Esophagus muscularis mucosa (tissue), 4 donors: ENCODE data around the gene OR3A3. TPM values are rescaled to one million over a fixed set of nuclear protein-coding genes. Genes with fewer than 3 reads are reported as not detected.
"Not testable (repeated sequence)": the region's sequence is repeated elsewhere in the genome, so short reads cannot be mapped to it uniquely, and the experiment has no call there.

Source experiments
- DNase-seq: peaks from one replicate; pipeline ENCODE4 v3.0.0-alpha.2; 2017; ENCODE audit errors: extremely low spot score
- H3K27ac ChIP-seq, 4 donors: fragments of 200-600 bp; sonication (generic); replicated peaks in 1 of 4; 1 replicate in 3 of 4; 2 replicates in 1 of 4; pipeline ENCODE4 v1.5.1; 2016 to 2019; ENCODE audit warnings: mild to moderate bottlenecking in 1 of 4
- H3K27me3 ChIP-seq, 4 donors: fragments of 200-600 bp; sonication (generic); one replicate each; pipeline versions ENCODE4 v1.5.1 to v1.6.0; 2016 to 2019
- H3K36me3 ChIP-seq, 4 donors: fragments of 200-600 bp; sonication (generic); one replicate each; pipeline ENCODE4 v1.5.1; 2016 to 2019
- H3K4me1 ChIP-seq, 4 donors: fragments of 200-600 bp; sonication (generic); one replicate each; pipeline ENCODE4 v1.5.1; 2016 to 2019
- H3K4me3 ChIP-seq, 4 donors: fragments of 200-600 bp; sonication (generic); 1 replicate in 2 of 4; 2 replicates in 2 of 4; pipeline ENCODE4 v1.5.1; 2016 to 2019; ENCODE audit warnings: mild to moderate bottlenecking in 4 of 4, moderate library complexity in 1 of 4
- H3K9me3 ChIP-seq, 4 donors: fragments of 200-600 bp; sonication (generic); 1 replicate in 3 of 4; 2 replicates in 1 of 4; pipeline ENCODE4 v1.5.1; 2016 to 2019
- EP300 ChIP-seq: sonication (generic); formaldehyde crosslinking; IDR thresholded peaks from one replicate; pipeline ENCODE4 v1.6.1; 2017; ENCODE audit warnings: antibody characterized with exemption
- POLR2A ChIP-seq: fragments of 450-650 bp; IDR thresholded peaks from one replicate; pipeline ENCODE4 v1.6.1; 2017; ENCODE audit warnings: antibody characterized with exemption, moderate library complexity, mild to moderate bottlenecking, low read depth
- POLR2AphosphoS5 ChIP-seq, 2 donors: sonication (generic); formaldehyde crosslinking; IDR thresholded peaks; one replicate each; pipeline ENCODE4 v1.6.1; 2017; ENCODE audit warnings: antibody characterized with exemption in 2 of 2
- WGBS: methylation state at CpG from one replicate; pipeline ENCODE4 v1.1.5; 2018; 5-methylcytosine and 5-hydroxymethylcytosine counted together
- intact Hi-C: fragments of 100-400 bp; cut with DNase I; formaldehyde crosslinking; loops from one replicate; pipeline ENCODE4 v1.15.1; 2023
- total RNA-seq, 4 donors: library from RNA; depleted of rRNA; stranded (reverse); fragments of >200 nt; gene quantifications; one replicate each; pipeline versions ENCODE4 v1.1.0 to v1.2.1, GENCODE V29; 2016
- TF ChIP-seq, protein P1 (sequence below), 3 experiments: fragments of 200-600 bp in 2 of 3; fragments of 450-650 bp in 1 of 3; sonication (generic) in 2 of 3; IDR thresholded peaks; one replicate each; pipeline ENCODE4 v1.5.1; 2017 to 2019; ENCODE audit warnings: antibody characterized with exemption in 3 of 3, mild to moderate bottlenecking in 2 of 3, moderate library complexity in 1 of 3

The OR3A3 gene
- total RNA-seq, 4 donors from 2014 or later = not detected

DNA sequence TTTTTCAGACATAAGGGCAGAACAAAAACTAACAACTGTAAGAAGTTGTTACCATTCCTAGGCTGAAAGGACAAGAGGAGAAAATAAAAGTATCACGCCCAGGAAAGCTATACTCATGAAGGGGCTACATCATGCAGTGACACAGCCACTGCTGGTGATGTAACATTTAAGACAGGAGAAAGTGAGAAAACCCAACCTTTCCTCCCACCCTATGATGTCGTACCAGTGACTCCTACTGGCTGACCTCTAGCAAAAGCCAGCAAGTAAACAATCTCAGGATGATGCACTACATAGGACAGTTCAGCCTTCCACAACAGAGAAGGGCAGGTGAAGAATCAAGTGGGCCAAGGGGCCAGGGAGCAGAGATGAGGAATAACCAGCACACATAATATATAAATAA is 36.5 kb downstream of the OR3A3 start:
- H3K36me3 ChIP-seq = no peaks in the 10 kb centered on the region
- no peak for DNase-seq
- H3K4me1 ChIP-seq = no peaks in the 10 kb centered on the region
- H3K4me3 ChIP-seq = no peak overlapping the region
- H3K27me3 ChIP-seq = peaks cover 0 to 4% (median 0%) of the 10 kb centered on the region in 4 donors
- H3K9me3 ChIP-seq = no peaks in the 10 kb centered on the region
- 31% methylated on average over 2 of the region's 2 CpGs for WGBS
- intact Hi-C loops = no loop called here
- TF ChIP-seq EP300 = no peak
- TF ChIP-seq POLR2AphosphoS5 (IDR thresholded peaks at IDR 0.05) = no peak
- no peak for TF ChIP-seq POLR2A
- TF ChIP-seq, protein P1, sequence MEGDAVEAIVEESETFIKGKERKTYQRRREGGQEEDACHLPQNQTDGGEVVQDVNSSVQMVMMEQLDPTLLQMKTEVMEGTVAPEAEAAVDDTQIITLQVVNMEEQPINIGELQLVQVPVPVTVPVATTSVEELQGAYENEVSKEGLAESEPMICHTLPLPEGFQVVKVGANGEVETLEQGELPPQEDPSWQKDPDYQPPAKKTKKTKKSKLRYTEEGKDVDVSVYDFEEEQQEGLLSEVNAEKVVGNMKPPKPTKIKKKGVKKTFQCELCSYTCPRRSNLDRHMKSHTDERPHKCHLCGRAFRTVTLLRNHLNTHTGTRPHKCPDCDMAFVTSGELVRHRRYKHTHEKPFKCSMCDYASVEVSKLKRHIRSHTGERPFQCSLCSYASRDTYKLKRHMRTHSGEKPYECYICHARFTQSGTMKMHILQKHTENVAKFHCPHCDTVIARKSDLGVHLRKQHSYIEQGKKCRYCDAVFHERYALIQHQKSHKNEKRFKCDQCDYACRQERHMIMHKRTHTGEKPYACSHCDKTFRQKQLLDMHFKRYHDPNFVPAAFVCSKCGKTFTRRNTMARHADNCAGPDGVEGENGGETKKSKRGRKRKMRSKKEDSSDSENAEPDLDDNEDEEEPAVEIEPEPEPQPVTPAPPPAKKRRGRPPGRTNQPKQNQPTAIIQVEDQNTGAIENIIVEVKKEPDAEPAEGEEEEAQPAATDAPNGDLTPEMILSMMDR (IDR thresholded peaks at IDR 0.05) = no peak
- H3K27ac ChIP-seq = no peak overlapping the region

DNA sequence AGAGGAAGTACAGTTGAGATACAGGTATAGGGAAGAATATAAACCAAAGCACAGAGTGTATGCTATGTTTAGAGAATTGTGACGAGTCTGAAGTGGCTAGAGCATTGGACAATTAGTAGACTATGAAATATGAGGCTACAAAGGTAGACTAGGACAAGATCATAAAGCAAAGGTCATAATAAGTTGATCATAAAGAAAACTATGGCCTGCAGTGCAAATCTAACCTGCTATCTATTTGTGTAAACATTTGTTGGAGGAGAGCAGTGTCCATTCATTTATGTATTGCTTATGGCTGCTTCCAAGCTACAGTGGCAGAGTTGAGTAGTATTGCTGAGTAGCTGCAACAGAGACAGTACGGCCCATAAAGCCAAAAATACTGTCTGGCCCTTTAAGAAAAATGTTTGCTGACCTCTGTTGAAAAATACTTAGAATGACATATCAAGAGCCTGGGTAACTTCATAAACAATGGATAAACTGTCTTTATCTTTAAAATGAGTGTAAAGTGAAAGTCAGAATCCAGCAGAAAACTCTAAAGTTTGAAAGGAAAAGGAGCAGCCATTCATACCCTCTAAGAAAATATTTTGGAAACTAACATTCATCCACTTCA is 37.0 kb downstream of the OR3A3 start:
- TF ChIP-seq POLR2A = no peak
- TF ChIP-seq EP300 = no peak
- TF ChIP-seq, protein P1 (IDR thresholded peaks at IDR 0.05) = no peak
- no peak for TF ChIP-seq POLR2AphosphoS5 (IDR thresholded peaks at IDR 0.05)
- 55% methylated on average over 2 of the region's 2 CpGs for WGBS
- Histone ChIP-seq H3K4me1 (no peaks in the 10 kb centered on the region), H3K27me3 (peaks cover 0 to 4% (median 0%) of the 10 kb centered on the region in 4 donors), H3K27ac (no peak overlapping the region), H3K4me3 (no peak overlapping the region), H3K36me3 (no peaks in the 10 kb centered on the region), H3K9me3 (no peaks in the 10 kb centered on the region)
- no peak for DNase-seq
- intact Hi-C loops = no loop called here

DNA sequence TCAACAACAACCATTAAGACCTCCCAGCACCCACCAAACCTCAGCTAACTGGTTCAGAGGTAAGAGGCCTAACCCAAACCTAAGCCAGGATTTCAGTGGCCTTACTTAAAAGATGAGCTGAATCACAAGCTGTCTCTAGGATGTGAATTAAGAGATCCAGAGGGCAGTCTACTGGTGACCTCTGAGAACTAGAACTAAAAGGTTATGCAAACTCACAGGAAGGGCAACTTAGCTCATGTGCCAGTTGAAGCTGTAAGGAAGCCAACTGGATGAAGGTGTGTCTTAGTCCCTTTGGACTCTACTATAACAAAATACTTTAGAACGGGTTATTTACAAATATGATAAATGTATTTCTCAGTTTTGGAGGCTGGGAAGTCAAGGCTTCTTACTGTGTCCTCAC is 55.2 kb downstream of the OR3A3 start:
- intact Hi-C loops, H3K9me3 ChIP-seq, H3K4me1 ChIP-seq, H3K4me3 ChIP-seq, H3K27ac ChIP-seq, H3K27me3 ChIP-seq, DNase-seq, H3K36me3 ChIP-seq: not testable (repeated sequence)
- 71% methylated on average over 1 of the region's 1 CpG for WGBS

DNA sequence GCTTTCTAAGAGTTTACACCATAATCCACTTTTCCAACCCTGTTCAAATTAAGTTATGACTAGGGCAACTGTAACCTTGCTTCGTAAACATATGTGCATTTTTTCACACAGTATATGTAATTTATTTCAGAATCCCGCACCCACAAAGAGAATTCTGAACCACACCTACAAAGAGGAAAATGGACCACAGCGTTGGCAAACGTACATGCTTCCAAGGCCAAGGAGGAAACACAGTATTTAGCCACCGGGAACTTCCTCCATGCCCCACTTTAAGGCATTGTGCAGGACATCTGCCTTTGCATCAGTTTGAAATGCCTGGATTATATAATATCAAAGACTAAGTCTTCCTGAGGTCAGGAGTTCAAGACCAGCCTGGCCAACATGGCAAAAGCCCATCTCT is 58.4 kb downstream of the OR3A3 start:
- DNase-seq = no peak
- no peak overlapping the region for H3K27ac ChIP-seq
- intact Hi-C loops = no loop called here
- H3K9me3 ChIP-seq = no peaks in the 10 kb centered on the region
- no peak for TF ChIP-seq POLR2AphosphoS5 (IDR thresholded peaks at IDR 0.05)
- TF ChIP-seq POLR2A = no peak
- TF ChIP-seq, protein P1 (IDR thresholded peaks at IDR 0.05) = no peak
- TF ChIP-seq EP300 = no peak
- peaks cover 0 to 4% (median 0%) of the 10 kb centered on the region in 4 donors for H3K27me3 ChIP-seq
- H3K4me1 ChIP-seq = no peaks in the 10 kb centered on the region
- no peak overlapping the region for H3K4me3 ChIP-seq
- 64% methylated on average over 5 of the region's 5 CpGs for WGBS
- no peaks in the 10 kb centered on the region for H3K36me3 ChIP-seq

DNA sequence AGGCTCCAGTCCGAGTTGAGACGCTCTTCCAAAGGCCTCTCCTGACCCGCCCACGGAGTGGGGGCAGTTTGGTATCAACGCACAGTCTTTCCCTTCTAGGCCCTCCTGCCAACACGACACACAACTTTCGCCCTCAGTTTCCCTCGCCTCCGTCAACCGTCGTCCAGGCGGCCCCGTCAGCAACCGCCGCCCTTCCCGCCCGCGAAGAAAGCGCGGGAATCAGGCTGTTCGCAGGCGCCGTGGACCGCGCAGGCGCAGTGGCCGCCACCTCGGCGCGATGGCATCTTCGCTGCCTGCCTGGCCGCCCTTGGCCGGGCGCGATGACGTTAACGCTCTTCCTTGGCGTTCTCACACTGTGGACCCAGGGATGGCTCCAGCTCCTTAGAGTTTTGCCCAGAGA is 60.4 kb downstream of the OR3A3 start, which contains the start of gene SPATA22:
SPATA22 (minus strand) TSS at position 221 of the 400 bp plus-strand sequence. CDS start 2,494 bp downstream, outside the sequence.
- no peaks in the 10 kb centered on the region for H3K36me3 ChIP-seq
- H3K27me3 ChIP-seq = peaks cover 0 to 3% (median 0%) of the 10 kb centered on the region in 4 donors
- DNase-seq = no peak
- WGBS = 97% methylated on average over 38 of the region's 38 CpGs
- H3K27ac ChIP-seq = no peak within 1 kb of the TSS
- no peaks in the 10 kb centered on the region for H3K9me3 ChIP-seq
- TF ChIP-seq EP300 (no peak), POLR2AphosphoS5 (IDR thresholded peaks at IDR 0.05) (no peak), POLR2A (no peak)
- TF ChIP-seq, protein P1 (IDR thresholded peaks at IDR 0.05) = no peak
- H3K4me1 ChIP-seq = no peaks in the 10 kb centered on the region
- no peak within 1 kb of the TSS for H3K4me3 ChIP-seq
- intact Hi-C loops = no loop called here
